GM13977 (cell line): ENCODE results near the gene ZNF845.
"Not testable (repeated sequence)": the region's sequence is repeated elsewhere in the genome, so short reads cannot be mapped to it uniquely, and the experiment has no call there.

Experiments
- DNase-seq: peaks from one replicate; pipeline ENCODE4 v3.0.0; 2012; ENCODE audit warnings: low spot score
- in situ Hi-C: fragments of 300-500 bp; cut with MboI; formaldehyde crosslinking; loops from one replicate; pipeline ENCODE4 v1.12.0; 2022; ENCODE audit warnings: low sequenced_read_pairs, low pct_unique_long_range_greater_than_20kb, mixed read lengths, inconsistent platforms; ENCODE audit not compliant: unreplicated experiment
- TF ChIP-seq, protein P1 (sequence below): IDR thresholded peaks from 2 replicates; pipeline ENCODE4 v1.5.1; 2012; ENCODE audit warnings: mild to moderate bottlenecking, control low read depth; ENCODE audit not compliant: insufficient read depth; ENCODE audit errors: extremely low read depth, missing control alignments

The ZNF845 gene

DNA sequence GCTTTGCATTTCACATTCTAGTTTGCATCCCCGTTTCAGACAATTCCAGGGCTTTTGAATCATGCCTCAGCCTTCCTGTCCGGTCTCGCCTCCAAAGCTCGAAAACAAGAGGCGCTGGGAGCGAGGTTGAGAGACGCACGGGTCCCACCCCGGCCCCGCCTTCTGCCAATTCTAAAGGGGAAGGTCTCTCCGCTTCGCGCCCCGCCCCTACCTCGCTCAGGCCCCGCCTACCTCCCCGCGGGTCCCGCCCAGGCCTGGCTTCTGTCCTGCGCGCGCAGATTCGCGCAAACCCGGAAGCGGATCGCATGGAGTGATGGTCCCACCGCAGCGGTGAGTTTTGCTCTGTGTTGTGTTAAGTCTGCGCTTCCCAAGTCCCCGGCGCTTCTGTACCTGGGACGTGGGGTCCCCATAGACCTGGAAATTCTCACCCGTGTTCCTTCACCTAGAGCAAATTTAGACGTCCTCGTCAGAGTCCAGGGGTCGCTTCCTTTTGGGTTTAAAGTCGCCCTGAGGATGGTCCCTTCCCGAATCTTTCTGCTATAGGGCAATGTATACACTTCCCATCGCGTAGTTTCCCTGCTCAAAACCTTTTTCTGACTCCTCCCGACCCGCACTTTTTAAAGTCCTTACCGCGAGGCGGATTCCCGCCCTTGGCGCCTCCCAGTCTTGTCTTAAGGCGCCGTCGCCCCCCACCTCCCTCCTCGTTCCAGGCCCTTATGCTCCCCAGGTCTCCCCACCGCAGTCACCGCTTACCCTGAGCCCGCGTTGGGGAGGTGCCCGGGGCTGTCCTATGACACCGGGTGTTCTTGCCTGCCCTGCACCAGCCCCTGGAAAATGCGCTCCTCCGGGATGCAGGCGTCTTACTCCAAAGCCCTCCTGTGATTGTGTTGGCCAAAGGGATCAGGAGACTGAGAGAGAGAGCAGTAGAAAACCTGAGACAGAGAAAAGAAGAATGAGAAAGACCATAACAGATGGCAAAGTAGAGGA lies at the start of gene ZNF845:
ZNF845 (plus strand) TSS at position 287 of the 987 bp plus-strand sequence. CDS start 7,559 bp downstream, outside the sequence.
- in situ Hi-C loops, result no loop called here
- peak; percentile 89 for DNase-seq

DNA sequence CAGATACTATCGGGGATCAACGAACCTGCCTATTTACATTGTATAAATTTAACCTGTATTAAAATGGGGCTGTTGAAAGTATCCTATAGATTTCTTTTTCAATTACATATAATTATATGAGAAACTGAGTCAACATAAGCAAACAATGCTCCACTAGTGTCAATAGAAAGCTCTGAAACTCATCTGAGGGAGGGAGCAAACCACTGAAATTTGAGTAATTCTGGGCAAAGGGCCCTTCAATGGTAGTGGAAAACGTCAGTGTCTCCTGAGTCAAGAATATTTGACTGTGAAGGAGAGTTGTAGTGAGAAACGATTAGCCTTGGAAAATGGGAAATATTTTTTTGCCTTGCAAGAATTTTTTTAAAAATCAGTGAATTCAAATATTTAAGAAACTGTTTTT lies 48.5 kb upstream of the ZNF845 start:
- DNase-seq, result no peak
- TF ChIP-seq, protein P1, sequence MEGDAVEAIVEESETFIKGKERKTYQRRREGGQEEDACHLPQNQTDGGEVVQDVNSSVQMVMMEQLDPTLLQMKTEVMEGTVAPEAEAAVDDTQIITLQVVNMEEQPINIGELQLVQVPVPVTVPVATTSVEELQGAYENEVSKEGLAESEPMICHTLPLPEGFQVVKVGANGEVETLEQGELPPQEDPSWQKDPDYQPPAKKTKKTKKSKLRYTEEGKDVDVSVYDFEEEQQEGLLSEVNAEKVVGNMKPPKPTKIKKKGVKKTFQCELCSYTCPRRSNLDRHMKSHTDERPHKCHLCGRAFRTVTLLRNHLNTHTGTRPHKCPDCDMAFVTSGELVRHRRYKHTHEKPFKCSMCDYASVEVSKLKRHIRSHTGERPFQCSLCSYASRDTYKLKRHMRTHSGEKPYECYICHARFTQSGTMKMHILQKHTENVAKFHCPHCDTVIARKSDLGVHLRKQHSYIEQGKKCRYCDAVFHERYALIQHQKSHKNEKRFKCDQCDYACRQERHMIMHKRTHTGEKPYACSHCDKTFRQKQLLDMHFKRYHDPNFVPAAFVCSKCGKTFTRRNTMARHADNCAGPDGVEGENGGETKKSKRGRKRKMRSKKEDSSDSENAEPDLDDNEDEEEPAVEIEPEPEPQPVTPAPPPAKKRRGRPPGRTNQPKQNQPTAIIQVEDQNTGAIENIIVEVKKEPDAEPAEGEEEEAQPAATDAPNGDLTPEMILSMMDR, result no peak
- in situ Hi-C loops, result no loop called here

More for the DNA sequence above, at the start of gene ZNF845:
- TF ChIP-seq, protein P1, result no peak

DNA sequence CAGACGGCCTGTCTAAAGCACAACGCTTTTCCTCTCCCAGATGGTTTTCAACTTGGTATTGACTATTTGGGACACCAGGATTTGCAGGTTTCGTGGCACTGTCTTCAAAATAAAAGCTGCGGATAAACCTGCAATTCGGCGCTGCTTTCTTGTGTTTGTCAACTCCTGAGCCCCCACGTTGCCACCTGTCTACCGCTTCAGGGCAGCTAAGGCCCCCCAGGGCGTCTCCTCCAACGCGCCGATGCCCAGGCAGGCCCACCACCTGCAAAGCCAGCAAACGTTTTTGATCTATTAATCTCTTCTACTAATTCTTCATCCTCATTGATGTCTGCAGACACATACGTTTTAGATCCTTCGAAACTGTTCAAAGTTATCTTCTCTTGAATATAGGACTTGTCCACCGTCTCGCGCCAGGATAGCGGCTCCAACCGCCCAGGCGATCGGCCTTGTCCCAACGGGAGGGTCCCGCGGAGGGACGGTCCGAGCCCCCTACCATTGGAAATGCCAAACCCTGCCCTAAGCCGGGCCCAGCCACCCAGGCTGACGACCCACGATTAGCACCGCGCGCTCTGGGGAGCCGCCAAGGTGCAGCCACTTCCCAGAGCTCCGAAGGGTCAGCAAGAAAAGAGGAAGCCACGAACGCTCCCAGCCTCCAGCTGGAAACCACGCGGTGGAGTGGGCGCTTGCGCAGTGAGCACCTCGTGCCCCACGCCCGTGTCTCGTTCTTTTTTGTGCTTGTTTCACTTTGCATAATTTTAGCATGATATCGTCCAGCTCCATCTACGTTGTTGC lies 42.6 kb upstream of the ZNF845 start:
- TF ChIP-seq, protein P1, result no peak
- in situ Hi-C loops, result no loop called here
- no peak for DNase-seq

DNA sequence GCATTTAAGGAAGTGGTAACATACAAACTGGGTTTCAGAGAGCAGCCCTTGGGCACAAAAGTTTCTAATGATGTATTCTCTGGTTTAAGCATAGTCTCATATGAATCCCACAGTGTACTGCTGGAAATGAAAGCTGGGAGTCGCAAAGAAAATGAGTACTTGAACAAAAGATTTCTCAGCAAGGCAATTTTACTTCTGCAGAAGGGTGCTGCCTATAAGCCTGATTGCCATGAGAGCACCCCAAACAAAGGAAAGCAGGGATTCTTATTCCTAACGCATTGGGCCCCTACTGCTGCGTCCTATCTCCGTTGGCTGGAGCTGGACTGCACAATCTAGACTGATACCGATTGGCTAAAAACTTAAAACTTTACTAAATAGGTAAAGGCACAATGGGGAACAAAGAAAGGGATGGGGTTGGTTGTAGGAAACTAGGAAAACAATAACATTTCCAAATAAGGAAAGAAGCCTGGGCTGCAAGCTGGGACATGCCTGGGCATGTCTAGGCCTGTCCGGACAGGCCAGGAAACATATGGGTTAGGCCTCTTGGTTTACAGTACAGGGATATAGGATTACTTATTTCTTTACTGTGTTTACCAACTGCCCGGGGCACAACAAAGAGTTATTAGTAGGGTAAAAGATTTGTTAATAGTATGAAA lies 38.6 kb upstream of the ZNF845 start:
- in situ Hi-C loops, result no loop called here
- TF ChIP-seq, protein P1, result no peak
- no peak for DNase-seq

DNA sequence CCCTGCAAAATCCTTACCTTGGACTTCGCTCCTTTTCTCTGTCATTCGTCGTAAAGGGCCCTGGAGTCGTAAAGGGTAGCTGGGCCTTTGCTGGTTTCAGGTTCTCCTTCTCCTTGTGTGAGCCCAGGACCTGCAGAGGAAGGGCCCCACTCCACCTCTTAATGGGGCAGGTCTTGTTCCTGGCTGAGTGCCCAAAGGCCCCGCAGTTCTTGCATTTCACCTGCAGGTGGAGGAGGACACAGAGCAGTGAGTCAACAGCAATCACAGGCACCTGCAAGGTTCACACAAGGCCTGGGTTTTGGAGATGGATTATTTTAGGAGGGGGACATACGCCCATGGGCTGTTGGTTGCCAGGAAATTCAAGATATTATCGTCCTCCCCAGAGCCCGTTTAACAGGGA lies 32.2 kb upstream of the ZNF845 start:
- DNase-seq, in situ Hi-C loops: not testable (repeated sequence)

DNA sequence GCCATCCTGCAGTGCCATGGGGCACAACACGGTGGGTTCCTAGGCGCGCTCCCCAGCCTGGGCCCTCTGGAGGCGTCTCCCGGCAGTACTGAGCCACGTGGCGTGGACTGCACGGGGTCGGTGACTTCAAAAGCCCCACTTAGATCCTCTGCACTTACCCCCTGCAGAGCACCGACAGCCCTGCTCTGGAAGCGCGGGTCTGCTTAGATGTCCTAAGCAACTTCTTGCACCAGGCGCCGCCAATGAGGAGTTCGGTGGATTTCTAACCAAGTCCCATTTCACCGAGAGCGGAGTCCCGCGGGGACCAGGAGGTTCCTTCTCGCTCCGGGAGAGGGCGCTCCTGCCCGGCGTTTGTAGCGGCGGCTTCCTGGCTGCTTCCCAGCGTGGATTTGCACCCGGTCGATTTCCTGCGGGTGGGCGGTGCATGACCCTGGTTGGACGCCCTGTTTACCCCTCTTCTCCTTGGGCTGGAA lies 25.2 kb upstream of the ZNF845 start:
- DNase-seq, result no peak
- TF ChIP-seq, protein P1, result no peak
- in situ Hi-C loops, result no loop called here
